Loucy (cell line): ENCODE data around the gene ZRANB1.
A peak's percentile ranks its signal among the peaks of the same experiment; 100 is the strongest.

Experiments used
- H2AFZ ChIP-seq: fragments of 200-600 bp; sonication (generic); 2 replicates; pipeline ENCODE4 v1.6.0; 2016; ENCODE audit warnings: antibody characterized with exemption, mild to moderate bottlenecking, low read length, moderate library complexity
- H3F3A ChIP-seq: fragments of 200-600 bp; 2 replicates; pipeline ENCODE4 v1.6.0; 2016; ENCODE audit warnings: antibody characterized with exemption, low read depth, mild to moderate bottlenecking
- H3K27me3 ChIP-seq: fragments of 200-600 bp; sonication (generic); 2 replicates; pipeline ENCODE4 v1.6.1; 2014; ENCODE audit warnings: low read length, mild to moderate bottlenecking; ENCODE audit not compliant: insufficient read depth, poor library complexity, severe bottlenecking
- H3K36me3 ChIP-seq: fragments of 200-600 bp; sonication (generic); 2 replicates; pipeline ENCODE4 v1.6.1; 2016; ENCODE audit warnings: low read length; ENCODE audit not compliant: insufficient read depth
- H3K4me1 ChIP-seq: fragments of 200-600 bp; sonication (generic); 2 replicates; pipeline ENCODE4 v1.5.1; 2014; ENCODE audit warnings: low read length, mild to moderate bottlenecking; ENCODE audit not compliant: insufficient read depth, poor library complexity, severe bottlenecking
- H3K4me2 ChIP-seq: fragments of 200-600 bp; sonication (generic); 2 replicates; pipeline ENCODE4 v1.6.0; 2014; ENCODE audit warnings: antibody characterized with exemption, low read length, low read depth, mild to moderate bottlenecking; ENCODE audit not compliant: poor library complexity, severe bottlenecking
- H3K4me3 ChIP-seq: fragments of 200-600 bp; sonication (generic); 2 replicates; pipeline ENCODE4 v1.5.1; 2014; ENCODE audit warnings: low read length, mild to moderate bottlenecking, mixed read lengths; ENCODE audit not compliant: poor library complexity, severe bottlenecking
- H3K79me2 ChIP-seq: fragments of 200-600 bp; sonication (generic); 2 replicates; pipeline ENCODE4 v1.6.1; 2014; ENCODE audit warnings: low read length; ENCODE audit not compliant: insufficient read depth
- H3K9ac ChIP-seq: fragments of 200-600 bp; sonication (generic); 2 replicates; pipeline ENCODE4 v1.6.0; 2014; ENCODE audit warnings: mild to moderate bottlenecking, low read depth, low read length, moderate library complexity; ENCODE audit not compliant: poor library complexity, severe bottlenecking
- H3K9me2 ChIP-seq: fragments of 200-600 bp; sonication (generic); replicated peaks from 2 replicates; pipeline ENCODE4 v1.6.1; 2016; ENCODE audit warnings: low read depth, low read length, mixed read lengths
- H3K9me3 ChIP-seq: fragments of 200-600 bp; sonication (generic); 2 replicates; pipeline ENCODE4 v1.6.1; 2014; ENCODE audit warnings: mild to moderate bottlenecking, antibody characterized with exemption, low read length, low read depth; ENCODE audit not compliant: insufficient read depth
- H4K20me1 ChIP-seq: fragments of 200-600 bp; sonication (generic); 2 replicates; pipeline ENCODE4 v1.6.0; 2014; ENCODE audit warnings: antibody characterized with exemption, low read length, mild to moderate bottlenecking; ENCODE audit not compliant: insufficient read depth, poor library complexity, severe bottlenecking
- EZH2phosphoT487 ChIP-seq: fragments of 200-600 bp; IDR thresholded peaks from 2 replicates; pipeline ENCODE4 v1.6.1; 2018; ENCODE audit warnings: antibody characterized with exemption, mild to moderate bottlenecking, moderate library complexity, borderline replicate concordance
- TF ChIP-seq, protein P1 (sequence below): fragments of 200-600 bp; sonication (generic); conservative IDR thresholded peaks from 2 replicates; pipeline ENCODE4 v1.5.1; 2014; ENCODE audit warnings: mild to moderate bottlenecking, antibody characterized with exemption, low read length

The ZRANB1 gene

DNA sequence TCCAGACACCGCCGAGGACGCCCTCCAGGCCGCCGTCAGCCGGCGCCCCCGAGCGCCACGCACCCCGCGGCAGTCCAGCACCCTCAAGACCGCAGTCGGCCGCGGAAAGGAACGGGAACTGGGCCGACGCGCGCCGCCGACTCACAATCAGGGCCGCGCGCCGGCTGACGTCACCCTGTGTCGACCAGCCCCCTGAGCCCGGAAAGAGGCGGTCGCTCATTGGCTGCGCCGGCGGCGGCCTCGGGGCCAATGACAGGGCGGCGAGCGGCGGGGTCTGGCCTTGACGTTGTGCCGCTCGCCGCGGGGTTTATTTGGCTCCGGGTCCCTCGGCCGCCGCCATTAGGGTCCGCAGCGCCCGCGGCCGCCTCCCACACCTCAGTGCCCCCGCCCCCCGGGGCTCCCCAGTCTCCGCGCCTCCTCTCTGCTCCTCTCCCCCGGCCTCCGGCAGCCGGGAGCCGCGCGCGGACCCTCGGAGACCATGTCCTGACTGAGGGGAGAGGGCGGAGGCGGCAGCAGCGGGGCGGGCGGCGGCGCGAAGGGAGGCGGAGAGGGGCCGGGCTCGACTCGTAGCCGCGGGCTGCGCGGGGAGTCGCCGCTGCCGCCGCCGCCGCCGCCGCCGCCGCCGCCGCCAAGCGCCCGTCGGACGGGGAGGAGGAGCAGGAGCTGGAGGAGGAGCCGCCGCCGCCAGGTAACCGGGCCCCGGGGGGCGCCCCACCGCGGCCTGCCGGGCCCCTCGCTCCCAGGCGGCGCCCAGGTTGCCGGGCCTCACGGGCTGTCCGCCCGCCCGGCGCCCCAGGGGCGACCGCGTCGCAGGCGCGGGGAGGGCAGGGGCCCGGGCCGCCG, 25.1 kb upstream of the ZRANB1 start:
- H3K9me2 ChIP-seq = no peaks in the 10 kb centered on the region
- H4K20me1 ChIP-seq = peaks cover 41% of the 10 kb centered on the region
- peak overlapping the region; percentile 80 for H2AFZ ChIP-seq
- no peaks in the 10 kb centered on the region for H3F3A ChIP-seq
- H3K36me3 ChIP-seq = no peaks in the 10 kb centered on the region
- H3K27me3 ChIP-seq = no peaks in the 10 kb centered on the region
- H3K79me2 ChIP-seq = peaks cover 52% of the 10 kb centered on the region
- peak overlapping the region; percentile 93 for H3K4me3 ChIP-seq
- H3K4me1 ChIP-seq = peaks cover 29% of the 10 kb centered on the region
- no peak for TF ChIP-seq EZH2phosphoT487
- TF ChIP-seq, protein P1, sequence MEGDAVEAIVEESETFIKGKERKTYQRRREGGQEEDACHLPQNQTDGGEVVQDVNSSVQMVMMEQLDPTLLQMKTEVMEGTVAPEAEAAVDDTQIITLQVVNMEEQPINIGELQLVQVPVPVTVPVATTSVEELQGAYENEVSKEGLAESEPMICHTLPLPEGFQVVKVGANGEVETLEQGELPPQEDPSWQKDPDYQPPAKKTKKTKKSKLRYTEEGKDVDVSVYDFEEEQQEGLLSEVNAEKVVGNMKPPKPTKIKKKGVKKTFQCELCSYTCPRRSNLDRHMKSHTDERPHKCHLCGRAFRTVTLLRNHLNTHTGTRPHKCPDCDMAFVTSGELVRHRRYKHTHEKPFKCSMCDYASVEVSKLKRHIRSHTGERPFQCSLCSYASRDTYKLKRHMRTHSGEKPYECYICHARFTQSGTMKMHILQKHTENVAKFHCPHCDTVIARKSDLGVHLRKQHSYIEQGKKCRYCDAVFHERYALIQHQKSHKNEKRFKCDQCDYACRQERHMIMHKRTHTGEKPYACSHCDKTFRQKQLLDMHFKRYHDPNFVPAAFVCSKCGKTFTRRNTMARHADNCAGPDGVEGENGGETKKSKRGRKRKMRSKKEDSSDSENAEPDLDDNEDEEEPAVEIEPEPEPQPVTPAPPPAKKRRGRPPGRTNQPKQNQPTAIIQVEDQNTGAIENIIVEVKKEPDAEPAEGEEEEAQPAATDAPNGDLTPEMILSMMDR = no peak
- no peaks in the 10 kb centered on the region for H3K9me3 ChIP-seq
- peak overlapping the region; percentile 90 for H3K9ac ChIP-seq
- H3K4me2 ChIP-seq = peak overlapping the region; percentile 94

DNA sequence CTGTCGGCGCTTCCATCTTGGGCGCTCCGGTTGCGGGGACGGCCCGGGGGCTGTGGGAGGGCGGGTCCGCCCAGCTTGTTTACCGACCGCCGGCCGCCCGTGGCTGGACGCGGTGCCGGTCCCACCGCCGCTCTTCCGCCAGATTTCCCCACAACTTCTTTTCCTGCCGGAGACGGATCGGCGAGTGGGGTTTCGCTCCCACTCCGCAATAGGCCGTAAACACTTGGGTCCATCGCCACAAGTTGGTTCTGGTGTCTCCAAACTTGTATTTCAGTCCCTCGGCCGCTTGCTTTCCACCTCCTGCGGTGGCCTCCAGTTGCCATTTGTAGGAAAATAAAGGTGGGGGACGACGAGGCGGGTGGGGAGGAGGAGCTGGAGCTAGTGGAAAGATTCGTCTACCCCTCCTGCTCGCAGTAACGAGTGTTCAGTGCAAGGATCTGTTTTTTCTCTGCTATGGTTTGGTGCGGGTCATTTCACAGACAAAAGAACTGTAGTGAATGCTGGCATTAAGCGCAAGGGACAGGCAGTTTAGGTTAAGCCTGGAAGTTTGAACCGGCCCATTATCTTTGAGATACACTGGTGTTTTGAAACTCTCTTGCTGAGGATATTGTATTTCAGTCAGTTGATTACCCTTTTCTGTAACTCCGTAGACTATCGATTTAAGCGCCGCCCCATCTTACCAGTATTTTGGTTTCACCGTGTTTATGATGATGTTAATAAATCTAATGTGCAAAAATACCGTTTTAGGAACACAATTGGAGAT, 24.3 kb upstream of the ZRANB1 start:
- Histone ChIP-seq H2AFZ (peak overlapping the region; percentile 69; the same call in 1 of the 2 replicates), H3K9ac (peak overlapping the region; percentile 90), H3K4me2 (peak overlapping the region; percentile 79), H4K20me1 (peaks cover 41% of the 10 kb centered on the region), H3K4me3 (peak overlapping the region; percentile 93), H3K9me3 (no peaks in the 10 kb centered on the region), H3K36me3 (no peaks in the 10 kb centered on the region), H3F3A (no peaks in the 10 kb centered on the region), H3K27me3 (no peaks in the 10 kb centered on the region), H3K9me2 (no peaks in the 10 kb centered on the region), H3K4me1 (peaks cover 29% of the 10 kb centered on the region), H3K79me2 (peaks cover 57% of the 10 kb centered on the region)
- no peak for TF ChIP-seq EZH2phosphoT487
- TF ChIP-seq, protein P1 = no peak

DNA sequence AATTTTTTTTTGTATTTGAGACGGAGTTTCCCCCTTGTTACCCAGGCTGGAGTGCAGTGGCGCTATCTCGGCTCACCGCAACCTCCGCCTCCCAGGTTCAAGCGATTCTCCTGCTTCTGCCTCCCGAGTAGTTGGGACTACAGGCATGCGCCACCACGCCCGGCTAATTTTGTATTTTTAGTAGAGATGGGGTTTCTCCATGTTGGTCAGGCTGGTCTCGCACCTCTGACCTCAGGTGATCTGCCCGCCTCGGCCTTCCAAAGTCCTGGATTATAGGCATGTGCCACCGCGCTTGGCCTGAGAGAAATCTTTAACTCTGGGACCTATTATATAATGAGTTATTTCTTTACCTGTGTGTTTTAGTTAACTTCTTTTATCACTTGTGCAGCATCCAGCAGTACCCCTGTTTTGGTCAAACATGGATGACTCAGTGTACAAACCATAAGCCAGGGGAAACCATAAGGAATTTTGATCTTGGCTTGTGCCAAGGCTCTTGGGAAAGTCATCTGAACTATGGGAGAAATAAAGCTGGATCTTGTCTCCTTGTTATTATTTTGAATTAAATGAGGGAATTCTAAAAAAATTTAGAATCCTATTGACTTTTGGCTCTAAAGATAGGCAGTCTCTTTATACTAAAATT, 23.6 kb upstream of the ZRANB1 start:
- no peak overlapping the region for H2AFZ ChIP-seq
- no peaks in the 10 kb centered on the region for H3K27me3 ChIP-seq
- H3K79me2 ChIP-seq = peaks cover 64% of the 10 kb centered on the region
- no peaks in the 10 kb centered on the region; the same call in 1 of the 2 replicates for H3K36me3 ChIP-seq
- peak overlapping the region; percentile 93 for H3K4me3 ChIP-seq
- H3K4me2 ChIP-seq = peak overlapping the region; percentile 79
- peaks cover 41% of the 10 kb centered on the region for H4K20me1 ChIP-seq
- peaks cover 29% of the 10 kb centered on the region for H3K4me1 ChIP-seq
- no peaks in the 10 kb centered on the region for H3F3A ChIP-seq
- peak overlapping the region; percentile 90 for H3K9ac ChIP-seq
- H3K9me3 ChIP-seq = no peaks in the 10 kb centered on the region
- TF ChIP-seq, protein P1 = no peak
- TF ChIP-seq EZH2phosphoT487 = no peak
- no peaks in the 10 kb centered on the region for H3K9me2 ChIP-seq
